ENCODE data around the gene AGO4.

Gene AGO4

GRCh38 chr1:35882586-35882944, 74.7 kb downstream of the AGO4 start:
- peak overlapping the region; percentile 4; the same call in 1 of the 2 replicates for H3K4me3 ChIP-seq (ENCODE audit: low read depth, low read length)

GRCh38 chr1:35882945-35883634, 75.3 kb downstream of the AGO4 start, which contains the start of gene AGO1:
Gene AGO1, plus strand, starts transcription at chr1:35883209. Its CDS starts 213 bp downstream, at chr1:35883422.
- TF ChIP-seq CTCF (IDR thresholded peaks at IDR 0.05; ENCODE audit: low read depth, low read length, missing control alignments) = peak; percentile 91
- DNase-seq (ENCODE audit: low read depth) = peak; percentile 75

More at GRCh38 chr1:35882586-35882944, 74.7 kb downstream of the AGO4 start:
- no peak for DNase-seq (ENCODE audit: low read depth)
- no peak for TF ChIP-seq CTCF (IDR thresholded peaks at IDR 0.05; ENCODE audit: low read depth, low read length, missing control alignments)

GRCh38 chr1:35883635-35884101, 75.9 kb downstream of the AGO4 start:
- DNase-seq (ENCODE audit: low read depth) = no peak
- H3K4me3 ChIP-seq (ENCODE audit: low read depth, low read length) = peak overlapping the region; percentile 95
- TF ChIP-seq CTCF (IDR thresholded peaks at IDR 0.05; ENCODE audit: low read depth, low read length, missing control alignments) = no peak

More at GRCh38 chr1:35882945-35883634, 75.3 kb downstream of the AGO4 start, which contains the start of gene AGO1:
- peak within 1 kb of the TSS; percentile 95 for H3K4me3 ChIP-seq (ENCODE audit: low read depth, low read length)

- DNase-seq (ENCODE audit: low read depth) = no peak
- TF ChIP-seq CTCF (IDR thresholded peaks at IDR 0.05; ENCODE audit: low read depth, low read length, missing control alignments) = no peak
- no peak overlapping the region for H3K4me3 ChIP-seq (ENCODE audit: low read depth, low read length)
These were observed 77.1 kb downstream of the AGO4 start for GRCh38 chr1:35884934-35885333.

GRCh38 chr1:35885961-35886558, 78.2 kb downstream of the AGO4 start:
- no peak overlapping the region for H3K4me3 ChIP-seq (ENCODE audit: low read depth, low read length)
- TF ChIP-seq CTCF (IDR thresholded peaks at IDR 0.05; ENCODE audit: low read depth, low read length, missing control alignments) = no peak
- DNase-seq (ENCODE audit: low read depth) = no peak

GRCh38 chr1:35886577-35887431, 79.0 kb downstream of the AGO4 start:
- TF ChIP-seq CTCF (IDR thresholded peaks at IDR 0.05; ENCODE audit: low read depth, low read length, missing control alignments) = no peak
- DNase-seq (ENCODE audit: low read depth) = no peak
- H3K4me3 ChIP-seq (ENCODE audit: low read depth, low read length) = no peak overlapping the region
